ENCODE data around the gene RALA. TPM values are rescaled to one million over a fixed set of nuclear protein-coding genes. Genes with fewer than 3 reads are reported as not detected.
A peak's percentile ranks its signal among the peaks of the same experiment; 100 is the strongest.

Gene RALA
- total and polyA plus RNA-seq, 2 donors from 2014 or later, result 21.5 to 25.1 TPM

GRCh38 chr7:39577229-39577874 lies 46.0 kb upstream of the RALA start:
- H3K9me3 ChIP-seq (ENCODE audit: control insufficient read depth in 2 of 3, insufficient read depth in 1 of 3, low read length in 3 of 3), result no peaks in the 10 kb centered on the region
- no peak for FAIRE-seq
- no peak overlapping the region for H3K27ac ChIP-seq (ENCODE audit: low read depth in 2 of 2, low read length in 2 of 2)
- H3K27me3 ChIP-seq (ENCODE audit: control insufficient read depth, insufficient read depth, low read length), result no peaks in the 10 kb centered on the region
- intact Hi-C loops (cut with DNase I), result no loop called here
- no peak overlapping the region for H3K9ac ChIP-seq (ENCODE audit: low read length in 3 of 3)
- H3K4me3 ChIP-seq (ENCODE audit: low read length in 3 of 3), result no peak overlapping the region
- no peak for DNase-seq
- TF ChIP-seq, protein P1, sequence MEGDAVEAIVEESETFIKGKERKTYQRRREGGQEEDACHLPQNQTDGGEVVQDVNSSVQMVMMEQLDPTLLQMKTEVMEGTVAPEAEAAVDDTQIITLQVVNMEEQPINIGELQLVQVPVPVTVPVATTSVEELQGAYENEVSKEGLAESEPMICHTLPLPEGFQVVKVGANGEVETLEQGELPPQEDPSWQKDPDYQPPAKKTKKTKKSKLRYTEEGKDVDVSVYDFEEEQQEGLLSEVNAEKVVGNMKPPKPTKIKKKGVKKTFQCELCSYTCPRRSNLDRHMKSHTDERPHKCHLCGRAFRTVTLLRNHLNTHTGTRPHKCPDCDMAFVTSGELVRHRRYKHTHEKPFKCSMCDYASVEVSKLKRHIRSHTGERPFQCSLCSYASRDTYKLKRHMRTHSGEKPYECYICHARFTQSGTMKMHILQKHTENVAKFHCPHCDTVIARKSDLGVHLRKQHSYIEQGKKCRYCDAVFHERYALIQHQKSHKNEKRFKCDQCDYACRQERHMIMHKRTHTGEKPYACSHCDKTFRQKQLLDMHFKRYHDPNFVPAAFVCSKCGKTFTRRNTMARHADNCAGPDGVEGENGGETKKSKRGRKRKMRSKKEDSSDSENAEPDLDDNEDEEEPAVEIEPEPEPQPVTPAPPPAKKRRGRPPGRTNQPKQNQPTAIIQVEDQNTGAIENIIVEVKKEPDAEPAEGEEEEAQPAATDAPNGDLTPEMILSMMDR (IDR thresholded peaks at IDR 0.05; ENCODE audit: borderline replicate concordance, extremely low read depth, insufficient read depth), result no peak
- peaks cover 0 to 4% (median under 1%) of the 10 kb centered on the region in 3 donors for H3K36me3 ChIP-seq (ENCODE audit: control insufficient read depth in 2 of 3, insufficient read depth in 3 of 3, low read length in 3 of 3)
- H3K4me1 ChIP-seq (ENCODE audit: control insufficient read depth in 2 of 3, insufficient read depth in 2 of 3, low read depth in 1 of 3, low read length in 3 of 3), result peaks cover 0 to 2% (median 0%) of the 10 kb centered on the region in 3 donors

DNA sequence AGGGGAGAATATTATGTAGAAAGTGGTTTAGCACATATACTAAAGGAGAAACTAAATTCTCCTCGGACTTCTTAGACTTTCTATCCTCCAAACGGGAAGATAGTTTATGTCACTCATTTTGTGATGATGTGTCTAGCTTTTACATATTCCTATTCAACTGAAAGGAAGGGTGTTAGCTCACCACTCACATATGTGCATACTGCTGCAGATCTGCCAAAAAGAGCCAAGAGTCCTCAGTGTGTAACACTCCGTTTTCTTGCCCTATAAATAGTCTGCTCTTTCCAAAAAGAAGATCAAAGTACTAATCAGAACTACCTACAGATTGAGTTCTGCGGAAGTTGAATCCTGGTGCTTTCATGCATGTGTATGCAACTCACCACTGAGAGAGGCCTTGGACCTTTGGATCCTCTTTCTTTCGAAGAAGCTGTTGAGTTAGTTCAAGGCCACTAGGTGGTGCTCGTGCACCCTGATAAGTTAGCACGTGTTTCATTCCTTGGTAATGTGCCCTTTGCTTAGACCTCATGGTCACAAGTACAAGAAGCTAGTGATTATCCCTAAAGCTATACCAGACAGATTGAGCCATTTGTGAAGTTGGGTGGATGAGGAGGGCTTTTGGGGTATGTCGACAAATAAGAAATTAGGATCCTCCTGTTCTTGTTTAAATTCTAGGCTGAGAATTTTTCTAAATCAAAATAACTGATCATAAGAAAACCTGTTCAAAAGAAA lies 43.1 kb upstream of the RALA start:
- FAIRE-seq (peak; percentile 87), DNase-seq (peak in 4 of 5 donors; percentile 84 to 96 (median 88))
- Histone ChIP-seq H3K27ac (ENCODE audit: low read depth in 2 of 2, low read length in 2 of 2) (no peak overlapping the region), H3K4me3 (ENCODE audit: low read length in 3 of 3) (no peak overlapping the region), H3K9ac (ENCODE audit: low read length in 3 of 3) (no peak overlapping the region), H3K9me3 (ENCODE audit: control insufficient read depth in 2 of 3, insufficient read depth in 1 of 3, low read length in 3 of 3) (no peaks in the 10 kb centered on the region), H3K36me3 (ENCODE audit: control insufficient read depth in 2 of 3, insufficient read depth in 3 of 3, low read length in 3 of 3) (peaks cover 0 to 4% (median 0%) of the 10 kb centered on the region in 3 donors), H3K27me3 (ENCODE audit: control insufficient read depth, insufficient read depth, low read length) (no peaks in the 10 kb centered on the region), H3K4me1 (ENCODE audit: control insufficient read depth in 2 of 3, insufficient read depth in 2 of 3, low read depth in 1 of 3, low read length in 3 of 3) (peaks cover 0 to 2% (median 0%) of the 10 kb centered on the region in 3 donors)
- intact Hi-C loops (cut with DNase I), result loop anchor here (5.0 kb wide), 1 partner anchor 162 kb away; no protein-coding TSS in a partner anchor
- TF ChIP-seq, protein P1 (IDR thresholded peaks at IDR 0.05; ENCODE audit: borderline replicate concordance, extremely low read depth, insufficient read depth), result peak; percentile 92

DNA sequence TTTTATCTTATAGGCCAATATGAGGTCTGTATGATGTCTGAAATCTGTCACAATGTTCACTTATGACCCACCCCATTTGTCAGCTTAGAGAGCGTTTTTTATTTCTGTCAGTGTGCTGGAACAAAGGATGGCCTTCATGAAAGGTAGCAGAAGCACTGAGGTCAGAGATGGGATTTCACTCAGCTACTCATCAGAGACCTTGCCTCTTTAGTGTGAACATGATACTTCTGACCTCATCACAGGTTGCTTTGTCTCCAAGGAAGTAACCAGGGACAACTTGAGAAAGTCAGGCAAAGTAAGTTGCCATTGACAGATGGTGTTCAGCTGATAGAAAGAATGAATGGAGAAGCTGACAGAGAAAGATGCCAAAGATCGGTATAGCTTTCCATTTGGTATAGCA lies 40.8 kb upstream of the RALA start:
- Histone ChIP-seq H3K36me3 (ENCODE audit: control insufficient read depth in 2 of 3, insufficient read depth in 3 of 3, low read length in 3 of 3) (no peaks in the 10 kb centered on the region), H3K4me1 (ENCODE audit: control insufficient read depth in 2 of 3, insufficient read depth in 2 of 3, low read depth in 1 of 3, low read length in 3 of 3) (peaks cover 0 to 2% (median 0%) of the 10 kb centered on the region in 3 donors), H3K9ac (ENCODE audit: low read length in 3 of 3) (no peak overlapping the region), H3K4me3 (ENCODE audit: low read length in 3 of 3) (no peak overlapping the region), H3K9me3 (ENCODE audit: control insufficient read depth in 2 of 3, insufficient read depth in 1 of 3, low read length in 3 of 3) (no peaks in the 10 kb centered on the region), H3K27ac (ENCODE audit: low read depth in 2 of 2, low read length in 2 of 2) (no peak overlapping the region), H3K27me3 (ENCODE audit: control insufficient read depth, insufficient read depth, low read length) (no peaks in the 10 kb centered on the region)
- FAIRE-seq (no peak), DNase-seq (peak in 2 of 5 donors; percentile 40 to 61)
- TF ChIP-seq, protein P1 (IDR thresholded peaks at IDR 0.05; ENCODE audit: borderline replicate concordance, extremely low read depth, insufficient read depth), result no peak
- intact Hi-C loops (cut with DNase I), result loop anchor here (5.0 kb wide), 1 partner anchor 160 kb away; no protein-coding TSS in a partner anchor
